ENCODE measurements around the gene DYNLT4.

The DYNLT4 gene

GRCh38 chr1:44808063-44808937 is 1.1 kb upstream of the DYNLT4 start, which contains the start of gene BTBD19:
Gene BTBD19, plus strand, starts transcription at chr1:44808523. Its CDS starts 298 bp downstream, at chr1:44808821.
- DNase-seq (ENCODE audit: low read depth) = peak; percentile 85
- peak within 1 kb of the TSS; percentile 23 for H3K4me3 ChIP-seq (ENCODE audit: low read depth, low read length)
- in situ Hi-C loops (cut with HindIII; ENCODE audit: low sequenced_read_pairs) = no loop called here
- TF ChIP-seq CTCF (IDR thresholded peaks at IDR 0.05; ENCODE audit: low read depth, low read length, missing control alignments) = no peak

GRCh38 chr1:44807364-44808062 is 362 bp upstream of the DYNLT4 start:
- no peak for TF ChIP-seq CTCF (IDR thresholded peaks at IDR 0.05; ENCODE audit: low read depth, low read length, missing control alignments)
- DNase-seq (ENCODE audit: low read depth) = peak; percentile 99
- in situ Hi-C loops (cut with HindIII; ENCODE audit: low sequenced_read_pairs) = no loop called here
- H3K4me3 ChIP-seq (ENCODE audit: low read depth, low read length) = peak overlapping the region; percentile 9

GRCh38 chr1:44806025-44806703 is 987 bp downstream of the DYNLT4 start:
- H3K4me3 ChIP-seq (ENCODE audit: low read depth, low read length) = no peak overlapping the region
- DNase-seq (ENCODE audit: low read depth) = no peak
- TF ChIP-seq CTCF (IDR thresholded peaks at IDR 0.05; ENCODE audit: low read depth, low read length, missing control alignments) = no peak
- in situ Hi-C loops (cut with HindIII; ENCODE audit: low sequenced_read_pairs) = no loop called here

- TF ChIP-seq CTCF (IDR thresholded peaks at IDR 0.05; ENCODE audit: low read depth, low read length, missing control alignments) = peak; percentile 6
- DNase-seq (ENCODE audit: low read depth) = no peak
- H3K4me3 ChIP-seq (ENCODE audit: low read depth, low read length) = no peak overlapping the region
- in situ Hi-C loops (cut with HindIII; ENCODE audit: low sequenced_read_pairs) = no loop called here
These were observed 1.7 kb downstream of the DYNLT4 start for GRCh38 chr1:44805311-44806024.

GRCh38 chr1:44803312-44804095 is 3.6 kb downstream of the DYNLT4 start:
- in situ Hi-C loops (cut with HindIII; ENCODE audit: low sequenced_read_pairs) = no loop called here
- DNase-seq (ENCODE audit: low read depth) = no peak
- TF ChIP-seq CTCF (IDR thresholded peaks at IDR 0.05; ENCODE audit: low read depth, low read length, missing control alignments) = no peak
- no peak overlapping the region for H3K4me3 ChIP-seq (ENCODE audit: low read depth, low read length)
